GM12878 (cell line): Measurements from ENCODE around the gene TBCB. TPM values are rescaled to one million over a fixed set of nuclear protein-coding genes. Genes with fewer than 3 reads are reported as not detected.

Experiments
- ATAC-seq: fragments of 200-7000 bp; cut with Tn5 transposase; 3 replicates; pipeline ENCODE4 v1.9.1; 2020; ENCODE audit warnings: mild to moderate bottlenecking, moderate library complexity
- BruUV-seq: library from RNA; stranded (reverse); fragments of 400-500 nt; replicated peaks from 2 replicates; lab custom pipeline; 2021; lab: Mats Ljungman, UMichigan
- CTCF ChIA-PET: fragments of 300-600 bp; sonication (Branson Sonifier 250); formaldehyde crosslinking; extraction: SDS; loops from one replicate; lab custom pipeline; 2021; ENCODE audit warnings: inconsistent platforms; lab: Yijun Ruan, JAX
- POLR2A ChIA-PET: fragments of 350-600 bp; formaldehyde crosslinking; extraction: SDS; loops from one replicate; lab custom pipeline; 2021; ENCODE audit warnings: inconsistent platforms; lab: Charles Lee
- RAD21 ChIA-PET: fragments of 300-600 bp; sonication (Branson Sonifier 250); formaldehyde crosslinking; loops from one replicate; lab custom pipeline; 2023; ENCODE audit warnings: antibody characterized with exemption; ENCODE audit not compliant: unreplicated experiment; lab: Charles Lee
- SMC1A ChIA-PET: fragments of 300-600 bp; sonication (Branson Sonifier 250); formaldehyde crosslinking; loops from one replicate; lab custom pipeline; 2023; ENCODE audit not compliant: unreplicated experiment, uncharacterized antibody; lab: Charles Lee
- DNase-seq: peaks from one replicate; pipeline ENCODE4 v3.0.0-alpha.2; 2011; ENCODE audit warnings: low read depth, low spot score
- FAIRE-seq: peaks from 3 replicates; lab custom pipeline; 2011; peaks lifted over from hg19 to GRCh38; lab: Jason Lieb, UNC
- H2AFZ ChIP-seq: 2 replicates; pipeline ENCODE4 v1.6.0; 2011; ENCODE audit warnings: low read depth, low read length, control low read depth; ENCODE audit not compliant: control insufficient read depth
- H3K27ac ChIP-seq: 2 replicates; pipeline ENCODE4 v1.5.1; 2011; ENCODE audit warnings: control low read depth; ENCODE audit not compliant: control insufficient read depth, insufficient read depth
- H3K27me3 ChIP-seq, 2 experiments: replicated peaks in 1 of 2; 2 replicates each; pipeline versions ENCODE4 v1.6.0 to v1.6.1; 2011; ENCODE audit warnings: low read length in 1 of 2; ENCODE audit not compliant: control insufficient read depth in 2 of 2, insufficient read depth in 2 of 2
- H3K36me3 ChIP-seq, 2 experiments: 2 replicates each; pipeline ENCODE4 v1.5.1; 2011; ENCODE audit warnings: low read length in 1 of 2; ENCODE audit not compliant: control insufficient read depth in 2 of 2, insufficient read depth in 2 of 2
- H3K4me1 ChIP-seq: 2 replicates; pipeline ENCODE4 v1.6.1; 2011; ENCODE audit warnings: mild to moderate bottlenecking, low read length, moderate library complexity, mixed read lengths; ENCODE audit not compliant: control insufficient read depth, insufficient read depth
- H3K4me2 ChIP-seq: 2 replicates; pipeline ENCODE4 v1.6.0; 2011; ENCODE audit warnings: control low read depth; ENCODE audit not compliant: control insufficient read depth, insufficient read depth
- H3K4me3 ChIP-seq: fragments of 200-600 bp; sonication (generic); 2 replicates; pipeline ENCODE4 v1.5.1; 2016
- H3K79me2 ChIP-seq: 2 replicates; pipeline ENCODE4 v1.6.0; 2011; ENCODE audit warnings: low read length; ENCODE audit not compliant: control insufficient read depth, insufficient read depth
- H3K9ac ChIP-seq: 2 replicates; pipeline ENCODE4 v1.8.0; 2011; ENCODE audit warnings: low read length, control low read depth, mixed read lengths; ENCODE audit not compliant: control insufficient read depth, insufficient read depth
- H3K9me3 ChIP-seq: replicated peaks from 3 replicates; pipeline ENCODE4 v1.5.1; 2011; ENCODE audit warnings: mild to moderate bottlenecking, low read length; ENCODE audit not compliant: control insufficient read depth, insufficient read depth
- H4K20me1 ChIP-seq: 2 replicates; pipeline ENCODE4 v1.6.0; 2011; ENCODE audit not compliant: control insufficient read depth, insufficient read depth
- BACH1 ChIP-seq: fragments of 450-650 bp; IDR thresholded peaks from 2 replicates; pipeline ENCODE4 v1.6.1; 2017; ENCODE audit warnings: mild to moderate bottlenecking, borderline replicate concordance
- BMI1 ChIP-seq: fragments of 450-650 bp; IDR thresholded peaks from 2 replicates; pipeline ENCODE4 v1.6.1; 2016; ENCODE audit warnings: mild to moderate bottlenecking, moderate library complexity, borderline replicate concordance
- BRCA1 ChIP-seq: IDR thresholded peaks from 2 replicates; pipeline ENCODE4 v1.6.1; 2011; ENCODE audit warnings: low read depth, low read length, improper control_type of control experiment
- JUND ChIP-seq: IDR thresholded peaks from 2 replicates; pipeline ENCODE4 v1.6.1; 2012; ENCODE audit warnings: low read depth, mild to moderate bottlenecking, low read length, improper control_type of control experiment, moderate library complexity
- NFXL1 ChIP-seq: fragments of 450-650 bp; IDR thresholded peaks from 2 replicates; pipeline ENCODE4 v1.6.1; 2017; ENCODE audit warnings: antibody characterized with exemption, mild to moderate bottlenecking, borderline replicate concordance
- WGBS: methylation state at CpG from one replicate; pipeline ENCODE4 v1.1.6; 2016; ENCODE audit warnings: low lambda C conversion rate; ENCODE audit not compliant: insufficient replicate concordance, insufficient coverage; ENCODE audit errors: missing lambda C conversion rate; 5-methylcytosine and 5-hydroxymethylcytosine counted together
- in situ Hi-C: fragments of 300-500 bp; cut with MboI; formaldehyde crosslinking; loops from 9 replicates; pipeline ENCODE4 v1.14.3; 2018; ENCODE audit warnings: mixed read lengths
- intact Hi-C: fragments of 100-400 bp; cut with micrococcal nuclease; formaldehyde crosslinking; loops from one replicate; pipeline ENCODE4 v1.14.2; 2022; ENCODE audit not compliant: unreplicated experiment
- polyA plus RNA-seq, 11 experiments: library from polyadenylated mRNA; depleted of rRNA in 4 of 11; unstranded in 6 of 11; stranded (reverse) in 5 of 11; fragments of >200 nt; fragmentation: Nextera tagmentation in 4 of 11; fragmentation: Illumina TruSeq in 1 of 11; extraction: Ambion mirVana in 4 of 11; extraction: Trizol in 1 of 11; gene quantifications; 1 replicate in 1 of 11; 2 replicates in 10 of 11; pipeline versions ENCODE4 v1.2.1 to v1.2.3, GENCODE V29; 2011 to 2016; ENCODE audit warnings: inconsistent platforms in 2 of 11, missing spikeins in 2 of 11, low read depth in 1 of 11
- total RNA-seq, 4 experiments: library from RNA; depleted of rRNA in 3 of 4; stranded (reverse); fragments of >200 nt in 3 of 4; fragmentation: Illumina TruSeq in 1 of 4; extraction: Trizol in 1 of 4; gene quantifications; 2 replicates each; pipeline versions ENCODE4 v1.2.1 to v1.2.3, GENCODE V29; 2013 to 2021
- TF ChIP-seq, protein P1 (sequence below): fragments of 150-350 bp; IDR thresholded peaks from 2 replicates; pipeline ENCODE4 v1.6.1; 2014; ENCODE audit warnings: mild to moderate bottlenecking, low read depth, low read length

TBCB gene
- total and polyA plus RNA-seq, 10 of the 15 experiments (the other 5 are each of a cell fraction or from before 2014, with no cell fraction given): 9.4 to 193 (median 126) TPM

DNA sequence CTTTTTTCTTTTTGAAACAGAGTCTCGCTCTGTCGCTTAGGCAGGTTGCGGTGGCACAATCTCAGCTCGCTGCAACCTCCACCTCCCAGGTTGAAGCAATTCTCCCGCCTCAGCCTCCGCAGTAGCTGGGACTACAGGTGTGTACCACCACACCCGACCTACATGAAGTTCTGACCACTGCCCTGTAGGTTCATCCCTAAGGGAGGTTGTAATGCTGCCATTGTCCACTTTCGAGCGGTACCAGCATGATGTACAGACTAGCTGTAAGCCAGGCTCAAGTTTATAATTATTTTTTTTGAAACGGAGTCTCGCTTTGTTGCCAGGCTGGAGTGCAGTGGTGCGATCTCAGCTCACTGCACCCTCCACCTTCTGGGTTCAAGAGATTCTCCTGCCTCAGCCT lies 48.5 kb downstream of the TBCB start:
- H3K4me3 ChIP-seq: no peak overlapping the region
- intact Hi-C loops (no loop called here), in situ Hi-C loops (no loop called here)
- TF ChIP-seq BACH1 (no peak), JUND (no peak), BRCA1 (no peak), BMI1 (no peak), NFXL1 (no peak)
- TF ChIP-seq, protein P1, sequence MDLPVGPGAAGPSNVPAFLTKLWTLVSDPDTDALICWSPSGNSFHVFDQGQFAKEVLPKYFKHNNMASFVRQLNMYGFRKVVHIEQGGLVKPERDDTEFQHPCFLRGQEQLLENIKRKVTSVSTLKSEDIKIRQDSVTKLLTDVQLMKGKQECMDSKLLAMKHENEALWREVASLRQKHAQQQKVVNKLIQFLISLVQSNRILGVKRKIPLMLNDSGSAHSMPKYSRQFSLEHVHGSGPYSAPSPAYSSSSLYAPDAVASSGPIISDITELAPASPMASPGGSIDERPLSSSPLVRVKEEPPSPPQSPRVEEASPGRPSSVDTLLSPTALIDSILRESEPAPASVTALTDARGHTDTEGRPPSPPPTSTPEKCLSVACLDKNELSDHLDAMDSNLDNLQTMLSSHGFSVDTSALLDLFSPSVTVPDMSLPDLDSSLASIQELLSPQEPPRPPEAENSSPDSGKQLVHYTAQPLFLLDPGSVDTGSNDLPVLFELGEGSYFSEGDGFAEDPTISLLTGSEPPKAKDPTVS: no peak
- no peak overlapping the region for H2AFZ ChIP-seq
- SMC1A ChIA-PET: no interaction called here
- 95% methylated on average over 12 of the region's 12 CpGs for WGBS
- H4K20me1 ChIP-seq: no peaks in the 10 kb centered on the region
- H3K79me2 ChIP-seq: no peaks in the 10 kb centered on the region
- DNase-seq (no peak), ATAC-seq (no peak), FAIRE-seq (no peak)
- no TSS peak for BruUV-seq
- CTCF ChIA-PET: interaction anchor here (0.8 to 0.9 kb wide), 2 partner anchors 9 to 10 kb away, joined by 3 read pairs; no protein-coding TSS in a partner anchor
- H3K9ac ChIP-seq: no peak overlapping the region
- H3K9me3 ChIP-seq: no peaks in the 10 kb centered on the region
- POLR2A ChIA-PET: no interaction called here
- H3K27me3 ChIP-seq: no peaks in the 10 kb centered on the region
- H3K27ac ChIP-seq: no peak overlapping the region
- no peak overlapping the region for H3K4me2 ChIP-seq
- no peaks in the 10 kb centered on the region for H3K4me1 ChIP-seq
- no peaks in the 10 kb centered on the region; a peak in 1 of 4 replicates for H3K36me3 ChIP-seq
- RAD21 ChIA-PET: no interaction called here
